K562 (cell line): Measurements from ENCODE around the gene IKZF4. TPM values are rescaled to one million over a fixed set of nuclear protein-coding genes. Genes with fewer than 3 reads are reported as not detected.

Experiments used
- BACH1 ChIP-seq: fragments of 200-800 bp; sonication (Bioruptor generic); IDR thresholded peaks from 2 replicates; pipeline ENCODE4 v1.6.1; 2016; ENCODE audit warnings: missing genetic modification characterization, missing compliant biosample characterization
- DACH1 ChIP-seq: fragments of 450-650 bp; IDR thresholded peaks from 2 replicates; pipeline ENCODE4 v1.6.1; 2018; ENCODE audit not compliant: partially characterized antibody
- GABPA ChIP-seq: fragments of 200-800 bp; sonication (Bioruptor generic); conservative IDR thresholded peaks from 2 replicates; pipeline ENCODE4 v1.6.1; 2016; ENCODE audit warnings: low read depth, missing genetic modification characterization, missing compliant biosample characterization
- HMGXB4 ChIP-seq: sonication (generic); formaldehyde crosslinking; IDR thresholded peaks from 2 replicates; pipeline ENCODE4 v1.8.1; 2023; ENCODE audit warnings: mild to moderate bottlenecking, missing genetic modification reagents
- MTA2 ChIP-seq: fragments of 450-650 bp; IDR thresholded peaks from 2 replicates; pipeline ENCODE4 v1.6.1; 2016; ENCODE audit warnings: low read depth
- NCOA6 ChIP-seq: fragments of 450-650 bp; IDR thresholded peaks from 2 replicates; pipeline ENCODE4 v1.6.1; 2017; ENCODE audit warnings: mild to moderate bottlenecking
- NR2C2 ChIP-seq, 2 experiments: fragments of 200-800 bp in 1 of 2; sonication (Bioruptor generic) in 1 of 2; sonication (generic) in 1 of 2; formaldehyde crosslinking in 1 of 2; IDR thresholded peaks; 2 replicates each; pipeline versions ENCODE4 v1.6.1 to v1.8.0; 2016 to 2022; ENCODE audit warnings: mild to moderate bottlenecking in 1 of 2, missing compliant biosample characterization in 1 of 2, missing genetic modification characterization in 1 of 2, missing genetic modification reagents in 1 of 2
- RNF2 ChIP-seq: sonication (generic); IDR thresholded peaks from 2 replicates; pipeline ENCODE4 v1.6.1; 2016
- SNIP1 ChIP-seq: fragments of 450-650 bp; IDR thresholded peaks from 2 replicates; pipeline ENCODE4 v1.7.1; 2017; ENCODE audit warnings: low read depth, mild to moderate bottlenecking
- TAF9B ChIP-seq: fragments of 450-650 bp; IDR thresholded peaks from 2 replicates; pipeline ENCODE4 v1.6.1; 2018; ENCODE audit warnings: mild to moderate bottlenecking; ENCODE audit not compliant: partially characterized antibody
- ZBTB17 ChIP-seq: fragments of 450-650 bp; formaldehyde crosslinking; IDR thresholded peaks from 2 replicates; pipeline ENCODE4 v1.4.0; 2020; ENCODE audit warnings: mild to moderate bottlenecking
- ZNF589 ChIP-seq: fragments of 200-800 bp; sonication (Bioruptor generic); IDR thresholded peaks from 2 replicates; pipeline ENCODE4 v1.6.1; 2016; ENCODE audit warnings: low read depth, missing genetic modification characterization, missing compliant biosample characterization
- ZNF609 ChIP-seq: sonication (generic); formaldehyde crosslinking; IDR thresholded peaks from 2 replicates; pipeline ENCODE4 v1.8.1; 2023; ENCODE audit warnings: missing genetic modification reagents, mild to moderate bottlenecking, borderline replicate concordance
- ZNF707 ChIP-seq: fragments of 250-450 bp; sonication (Bioruptor Pico); conservative IDR thresholded peaks from 2 replicates; pipeline ENCODE4 v1.8.0; 2022; ENCODE audit warnings: inconsistent platforms, mild to moderate bottlenecking, moderate library complexity
- polyA plus RNA-seq, 8 experiments: library from polyadenylated mRNA; depleted of rRNA in 4 of 8; stranded (reverse) in 5 of 8; unstranded in 3 of 8; fragments of >200 nt; fragmentation: Nextera tagmentation in 2 of 8; fragmentation: Illumina TruSeq in 1 of 8; extraction: Ambion mirVana in 2 of 8; extraction: Trizol in 1 of 8; gene quantifications; 2 replicates each; pipeline versions ENCODE4 v1.2.1 to v1.2.3, GENCODE V29; 2011 to 2014; ENCODE audit warnings: inconsistent platforms in 1 of 8, missing spikeins in 1 of 8
- total RNA-seq, 7 experiments: library from RNA; depleted of rRNA in 6 of 7; stranded (reverse); fragments of >200 nt in 6 of 7; fragmentation: Illumina TruSeq in 2 of 7; extraction: Trizol in 2 of 7; gene quantifications; 2 replicates each; pipeline versions ENCODE4 v1.2.1 to v1.2.3, GENCODE V29; 2011 to 2021; ENCODE audit warnings: low replicate concordance in 1 of 7

Gene IKZF4
- total and polyA plus RNA-seq, 9 of the 15 experiments (the other 6 are each of a cell fraction or from before 2014, with no cell fraction given), result 1.9 to 16.3 (median 3.6) TPM

- no peak for TF ChIP-seq ZNF609
- TF ChIP-seq ZNF707 (CRISPR knock-in tag), result no peak
- TF ChIP-seq RNF2, result peak; percentile 72; the same call in 1 of the 2 replicates
- TF ChIP-seq ZNF589 (CRISPR knock-in tag), result 0 out of 2 replicates have a peak, but pooled peaks have one; percentile 51
- TF ChIP-seq TAF9B, result peak; percentile 48
- 0 out of 2 replicates have a peak, but pooled peaks have one; percentile 24 for TF ChIP-seq ZBTB17 (CRISPR knock-in tag)
- no peak for TF ChIP-seq HMGXB4 (CRISPR knock-in tag)
- peak; percentile 5 for TF ChIP-seq DACH1
- TF ChIP-seq BACH1, result 0 out of 2 replicates have a peak, but pooled peaks have one; percentile 59
- 0 out of 2 replicates have a peak, but pooled peaks have one; percentile 18 for TF ChIP-seq NCOA6
- peak; percentile 17; the same call in 1 of the 2 replicates for TF ChIP-seq GABPA (tag)
- no peak for TF ChIP-seq SNIP1
- peak; percentile 2; the same call in 1 of the 2 replicates for TF ChIP-seq MTA2
- TF ChIP-seq NR2C2 (CRISPR knock-in tag; IDR thresholded peaks at IDR 0.05), result no peak
- TF ChIP-seq NR2C2 (tag; IDR thresholded peaks at IDR 0.05), result peak; percentile 88
Measured at GRCh38 chr12:56020423-56021184, at the start of gene IKZF4 (continued).
